Fibroblast of lung (primary cell): ENCODE measurements around the gene DLX4. TPM values are rescaled to one million over a fixed set of nuclear protein-coding genes. Genes with fewer than 3 reads are reported as not detected.

ENCODE experiments used
- DNase-seq, 2 donors: peaks; one replicate each; pipeline versions ENCODE4 v3.0.0 to v3.0.0-alpha.2; 2010; ENCODE audit warnings: low read depth in 2 of 2
- H2AFZ ChIP-seq: 2 replicates; pipeline ENCODE4 v1.5.1; 2012; ENCODE audit warnings: low read length, control low read depth, inconsistent platforms
- H3K27ac ChIP-seq: 2 replicates; pipeline ENCODE4 v1.5.1; 2011; ENCODE audit warnings: low read length, control low read depth; ENCODE audit not compliant: insufficient read depth
- H3K27me3 ChIP-seq: 2 replicates; pipeline ENCODE4 v1.5.1; 2011; ENCODE audit warnings: mild to moderate bottlenecking, low read length; ENCODE audit not compliant: control insufficient read depth, insufficient read depth
- H3K36me3 ChIP-seq: 2 replicates; pipeline ENCODE4 v1.5.1; 2011; ENCODE audit warnings: low read length; ENCODE audit not compliant: control insufficient read depth, insufficient read depth
- H3K4me1 ChIP-seq: 2 replicates; pipeline ENCODE4 v1.5.1; 2011; ENCODE audit warnings: low read length; ENCODE audit not compliant: control insufficient read depth, insufficient read depth; ENCODE audit errors: extremely low read depth
- H3K4me2 ChIP-seq: 2 replicates; pipeline ENCODE4 v1.5.1; 2011; ENCODE audit warnings: low read length, control low read depth; ENCODE audit not compliant: insufficient read depth; ENCODE audit errors: extremely low read depth
- H3K4me3 ChIP-seq, 4 experiments: fragments of 200-600 bp in 1 of 4; sonication (generic) in 1 of 4; replicated peaks in 1 of 4; 2 replicates each; pipeline ENCODE4 v1.5.1; 2011 to 2016; ENCODE audit warnings: low read length in 4 of 4, low read depth in 3 of 4, mild to moderate bottlenecking in 3 of 4, control low read depth in 2 of 4, inconsistent platforms in 1 of 4, mixed read lengths in 1 of 4; ENCODE audit not compliant: insufficient read depth in 1 of 4; ENCODE audit errors: control extremely low read depth in 1 of 4
- H3K79me2 ChIP-seq: 2 replicates; pipeline ENCODE4 v1.5.1; 2012; ENCODE audit warnings: mild to moderate bottlenecking, low read length, inconsistent platforms; ENCODE audit not compliant: control insufficient read depth, insufficient read depth
- H3K9ac ChIP-seq: 2 replicates; pipeline ENCODE4 v1.5.1; 2011; ENCODE audit warnings: mild to moderate bottlenecking, low read length, control low read depth; ENCODE audit not compliant: insufficient read depth
- H3K9me3 ChIP-seq: 2 replicates; pipeline ENCODE4 v1.5.1; 2012; ENCODE audit warnings: low read depth, low read length; ENCODE audit not compliant: control insufficient read depth, insufficient read depth
- H4K20me1 ChIP-seq: 2 replicates; pipeline ENCODE4 v1.5.1; 2011; ENCODE audit warnings: low read length; ENCODE audit not compliant: control insufficient read depth, insufficient read depth; ENCODE audit errors: extremely low read depth
- CTCF ChIP-seq, 2 donors: IDR thresholded peaks in 1 of 2; conservative IDR thresholded peaks in 1 of 2; 1 replicate in 1 of 2; 2 replicates in 1 of 2; pipeline ENCODE4 v1.5.1; 2011 to 2012; ENCODE audit warnings: low read length in 2 of 2, control low read depth in 1 of 2, inconsistent platforms in 1 of 2, low read depth in 1 of 2, mild to moderate bottlenecking in 1 of 2
- EZH2 ChIP-seq: IDR thresholded peaks from 2 replicates; pipeline ENCODE4 v1.5.1; 2012; ENCODE audit warnings: low read length, control low read depth, mild to moderate bottlenecking; ENCODE audit errors: missing control alignments
- polyA plus RNA-seq, 2 donors: library from polyadenylated mRNA; depleted of rRNA in 1 of 2; stranded (reverse) in 1 of 2; unstranded in 1 of 2; fragments of >200 nt; gene quantifications; 2 replicates each; pipeline ENCODE4 v1.2.1, GENCODE V29; 2011 to 2012; ENCODE audit warnings: missing spikeins in 1 of 2
- total RNA-seq: library from RNA; depleted of rRNA; stranded (reverse); fragments of >200 nt; gene quantifications from 2 replicates; pipeline ENCODE4 v1.2.1, GENCODE V29; 2014

Gene DLX4
- total and polyA plus RNA-seq, 2 donors (not counting 1 experiment from before 2014, with no cell fraction given) = not detected

GRCh38 chr17:49979748-49980479, 10.9 kb downstream of the DLX4 start:
- Histone ChIP-seq H3K4me2 (no peak overlapping the region), H3K36me3 (no peaks in the 10 kb centered on the region), H3K27me3 (peaks cover 26% of the 10 kb centered on the region), H3K79me2 (no peaks in the 10 kb centered on the region), H3K27ac (no peak overlapping the region), H3K4me1 (no peaks in the 10 kb centered on the region), H4K20me1 (no peaks in the 10 kb centered on the region), H3K9ac (no peak overlapping the region), H3K9me3 (no peaks in the 10 kb centered on the region), H2AFZ (no peak overlapping the region), H3K4me3 (no peak overlapping the region)
- DNase-seq = no peak
- no peak for TF ChIP-seq CTCF (conservative IDR thresholded peaks at IDR 0.05 in 1 of 2, IDR thresholded peaks at IDR 0.05 in 1 of 2; ENCODE audit: low read depth in 1 of 2, low read length in 2 of 2)
- TF ChIP-seq EZH2 = no peak

- Histone ChIP-seq H3K9ac (no peak overlapping the region), H3K9me3 (no peaks in the 10 kb centered on the region), H3K27ac (no peak overlapping the region), H3K36me3 (no peaks in the 10 kb centered on the region), H3K4me1 (no peaks in the 10 kb centered on the region), H2AFZ (no peak overlapping the region), H4K20me1 (no peaks in the 10 kb centered on the region), H3K27me3 (peaks cover 21% of the 10 kb centered on the region), H3K4me3 (no peak overlapping the region), H3K79me2 (no peaks in the 10 kb centered on the region), H3K4me2 (no peak overlapping the region)
- TF ChIP-seq CTCF (conservative IDR thresholded peaks at IDR 0.05 in 1 of 2, IDR thresholded peaks at IDR 0.05 in 1 of 2; ENCODE audit: low read depth in 1 of 2, low read length in 2 of 2) (no peak), EZH2 (no peak)
- DNase-seq = no peak
Measured at GRCh38 chr17:49980703-49981197, 11.8 kb downstream of the DLX4 start.

- no peak overlapping the region for H2AFZ ChIP-seq
- H3K9ac ChIP-seq = no peak overlapping the region
- H3K27ac ChIP-seq = no peak overlapping the region
- TF ChIP-seq EZH2 (no peak), CTCF (conservative IDR thresholded peaks at IDR 0.05 in 1 of 2, IDR thresholded peaks at IDR 0.05 in 1 of 2; ENCODE audit: low read depth in 1 of 2, low read length in 2 of 2) (no peak)
- no peaks in the 10 kb centered on the region for H3K36me3 ChIP-seq
- H3K4me3 ChIP-seq = no peak overlapping the region
- peaks cover 40% of the 10 kb centered on the region for H3K27me3 ChIP-seq
- DNase-seq = no peak
- no peaks in the 10 kb centered on the region for H3K9me3 ChIP-seq
- H3K4me1 ChIP-seq = no peaks in the 10 kb centered on the region
- no peaks in the 10 kb centered on the region for H3K79me2 ChIP-seq
- no peak overlapping the region for H3K4me2 ChIP-seq
- H4K20me1 ChIP-seq = no peaks in the 10 kb centered on the region
Measured at GRCh38 chr17:49984283-49984682, 15.3 kb downstream of the DLX4 start.
